Aorta (tissue), 5 donors: ENCODE measurements around the gene FUBP3. TPM values are rescaled to one million over a fixed set of nuclear protein-coding genes. Genes with fewer than 3 reads are reported as not detected.
A peak's percentile ranks its signal among the peaks of the same experiment; 100 is the strongest.

Source experiments
- ATAC-seq: fragments of 200-7000 bp; cut with Tn5 transposase; one replicate; pipeline ENCODE4 v1.9.1; 2022; ENCODE audit warnings: moderate library complexity; ENCODE audit not compliant: low FRiP score
- DNase-seq, 2 donors: peaks; one replicate each; pipeline ENCODE4 v3.0.0-alpha.2; 2020
- H3K27ac ChIP-seq, 2 donors: one replicate each; pipeline ENCODE4 v1.5.1; 2013; ENCODE audit warnings: low read length in 2 of 2, mild to moderate bottlenecking in 2 of 2, moderate library complexity in 2 of 2, control low read depth in 1 of 2, inconsistent platforms in 1 of 2, low read depth in 1 of 2
- H3K27me3 ChIP-seq, 2 donors: one replicate each; pipeline ENCODE4 v1.6.1; 2013; ENCODE audit warnings: control low read depth in 1 of 2, low read length in 1 of 2, mild to moderate bottlenecking in 1 of 2, moderate library complexity in 1 of 2; ENCODE audit not compliant: insufficient read depth in 2 of 2, control insufficient read depth in 1 of 2
- H3K36me3 ChIP-seq, 2 donors: one replicate each; pipeline ENCODE4 v1.6.1; 2013; ENCODE audit warnings: control low read depth in 1 of 2, low read length in 1 of 2, mild to moderate bottlenecking in 1 of 2; ENCODE audit not compliant: insufficient read depth in 2 of 2, control insufficient read depth in 1 of 2
- H3K4me1 ChIP-seq, 2 donors: one replicate each; pipeline ENCODE4 v1.6.1; 2013; ENCODE audit warnings: low read length in 2 of 2, control low read depth in 1 of 2, mild to moderate bottlenecking in 1 of 2, moderate library complexity in 1 of 2; ENCODE audit not compliant: insufficient read depth in 2 of 2, control insufficient read depth in 1 of 2
- H3K4me3 ChIP-seq, 2 donors: one replicate each; pipeline ENCODE4 v1.5.1; 2013; ENCODE audit warnings: low read length in 2 of 2, control low read depth in 1 of 2, mild to moderate bottlenecking in 1 of 2
- H3K9me3 ChIP-seq: one replicate; pipeline ENCODE4 v1.6.1; 2013; ENCODE audit warnings: mild to moderate bottlenecking, low read length; ENCODE audit not compliant: control insufficient read depth
- WGBS, 2 donors: extraction: QIAGEN DNeasy Blood & Tissue Kit; methylation state at CpG; one replicate each; pipeline ENCODE4 v1.1.7; 2013; 5-methylcytosine and 5-hydroxymethylcytosine counted together
- intact Hi-C, 2 donors: fragments of 100-400 bp; cut with DNase I; formaldehyde crosslinking; loops; one replicate each; pipeline versions ENCODE4 v1.14.2 to v1.15.0; 2022
- polyA plus RNA-seq, 2 donors: library from polyadenylated mRNA; stranded (reverse); fragments of 200-250 nt; gene quantifications; one replicate each; pipeline ENCODE4 v1.2.3, GENCODE V29; 2013
- total RNA-seq, 2 donors: library from RNA; stranded (reverse); fragmentation: NEBNext Ultra II Directional; extraction: Animal tissue kit (Norgen Biotek cat#: 25700); gene quantifications; one replicate each; pipeline ENCODE4 v1.2.1, GENCODE V29; 2021
- donor health status: healthy with polysubstance abuse.
- donor health status: Bipolar disorder and iron deficiency.
- donor health status: DM: no; HTN: no; CAD: no.
- donor health status: DM: no; HTN: no; CAD: no.
- donor health status: DM: yes; HTN: yes; CAD: no.

Gene FUBP3
- total and polyA plus RNA-seq, 4 donors = 24.4 to 50.9 (median 38.6) TPM

DNA sequence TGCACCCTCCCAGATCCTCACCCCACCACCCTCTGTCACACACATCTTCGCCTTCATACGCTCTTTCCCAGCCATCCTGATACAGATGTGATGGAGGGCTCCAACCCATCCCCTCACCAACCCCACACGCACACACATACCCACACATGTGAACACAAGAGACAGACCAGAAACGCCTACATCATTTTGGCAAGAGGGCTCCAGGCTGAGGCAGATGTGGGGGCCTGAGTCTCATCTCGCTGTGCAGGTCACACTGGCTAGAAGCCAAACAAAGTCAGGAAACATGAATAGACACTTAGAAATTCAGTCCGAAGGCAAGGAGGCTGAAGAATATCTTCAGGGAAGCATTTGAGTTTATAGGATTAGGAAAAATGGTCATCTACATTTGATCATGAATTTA is 91.3 kb downstream of the FUBP3 start:
- WGBS, 2 donors = 90 to 92% methylated on average over 6 of the region's 6 CpGs
- Histone ChIP-seq H3K4me3 (no peak overlapping the region), H3K27ac (no peak overlapping the region), H3K27me3 (no peaks in the 10 kb centered on the region), H3K36me3 (no peaks in the 10 kb centered on the region), H3K4me1 (no peaks in the 10 kb centered on the region), H3K9me3 (no peaks in the 10 kb centered on the region)
- ATAC-seq (no peak), DNase-seq (no peak)
- intact Hi-C loops = no loop called here

DNA sequence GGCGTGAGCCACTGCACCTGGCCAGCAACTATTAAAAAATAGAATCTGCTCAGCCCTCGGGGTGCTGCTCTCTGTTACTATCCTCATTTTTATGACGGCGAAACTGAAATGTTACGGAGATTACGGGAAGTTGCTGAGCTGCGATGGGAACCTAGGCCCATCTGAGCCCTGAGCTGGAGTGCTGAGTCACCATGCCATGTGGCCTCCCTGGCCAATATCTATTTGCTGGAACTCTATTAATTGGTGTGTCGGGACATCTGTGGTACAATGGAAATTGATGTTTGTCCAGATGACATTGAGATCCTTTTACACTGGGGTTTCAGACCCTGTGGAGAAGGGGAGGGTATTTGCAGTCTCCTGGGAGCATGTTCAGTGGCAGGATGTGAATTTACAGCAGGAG is 93.1 kb downstream of the FUBP3 start:
- no peak overlapping the region for H3K27ac ChIP-seq
- no peaks in the 10 kb centered on the region for H3K4me1 ChIP-seq
- no peak overlapping the region for H3K4me3 ChIP-seq
- no peaks in the 10 kb centered on the region for H3K27me3 ChIP-seq
- intact Hi-C loops = no loop called here
- no peaks in the 10 kb centered on the region for H3K36me3 ChIP-seq
- no peaks in the 10 kb centered on the region for H3K9me3 ChIP-seq
- 93% methylated on average over 8 of the region's 8 CpGs for WGBS, 2 donors
- ATAC-seq = no peak
- no peak for DNase-seq

DNA sequence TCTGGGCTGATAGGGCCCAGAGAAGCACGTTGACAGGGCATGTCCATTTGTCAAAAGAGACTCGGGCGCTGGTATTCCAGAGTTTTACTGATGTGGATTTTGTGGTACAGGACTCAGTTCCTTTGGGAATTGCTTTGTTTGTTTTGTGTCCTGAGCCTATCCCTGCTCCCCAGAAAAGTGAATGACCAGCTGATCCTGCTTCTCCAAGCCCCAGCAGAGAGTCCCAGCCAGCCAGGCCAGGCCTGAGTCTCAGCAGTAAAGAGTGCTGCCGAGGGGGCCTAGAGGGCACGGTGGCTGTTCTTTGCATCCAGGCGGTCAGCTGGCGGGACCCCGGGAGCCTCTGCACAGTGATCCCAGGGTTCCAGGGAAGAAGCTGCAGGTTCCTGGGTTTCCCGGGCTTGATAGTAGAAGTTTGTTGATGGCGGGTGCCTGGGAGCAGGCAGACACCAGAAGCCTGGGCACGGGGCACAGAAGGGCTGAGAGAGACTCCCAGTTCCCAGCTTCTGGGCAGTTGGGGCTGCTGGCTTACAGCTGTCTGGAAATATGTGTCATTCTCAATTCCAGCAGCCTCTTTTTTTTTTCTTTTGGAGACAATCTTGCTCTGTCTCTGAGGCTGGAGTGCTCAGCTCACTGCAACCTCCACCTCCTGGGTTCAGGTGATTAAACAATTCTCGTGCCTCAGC is 93.7 kb downstream of the FUBP3 start:
- no peak overlapping the region for H3K4me3 ChIP-seq
- no peaks in the 10 kb centered on the region for H3K27me3 ChIP-seq
- no peaks in the 10 kb centered on the region for H3K36me3 ChIP-seq
- no peaks in the 10 kb centered on the region for H3K4me1 ChIP-seq
- 80 to 86% methylated on average over 12 of the region's 12 CpGs for WGBS, 2 donors
- H3K27ac ChIP-seq = no peak overlapping the region
- intact Hi-C loops = no loop called here
- DNase-seq (no peak), ATAC-seq (no peak)
- no peaks in the 10 kb centered on the region for H3K9me3 ChIP-seq

DNA sequence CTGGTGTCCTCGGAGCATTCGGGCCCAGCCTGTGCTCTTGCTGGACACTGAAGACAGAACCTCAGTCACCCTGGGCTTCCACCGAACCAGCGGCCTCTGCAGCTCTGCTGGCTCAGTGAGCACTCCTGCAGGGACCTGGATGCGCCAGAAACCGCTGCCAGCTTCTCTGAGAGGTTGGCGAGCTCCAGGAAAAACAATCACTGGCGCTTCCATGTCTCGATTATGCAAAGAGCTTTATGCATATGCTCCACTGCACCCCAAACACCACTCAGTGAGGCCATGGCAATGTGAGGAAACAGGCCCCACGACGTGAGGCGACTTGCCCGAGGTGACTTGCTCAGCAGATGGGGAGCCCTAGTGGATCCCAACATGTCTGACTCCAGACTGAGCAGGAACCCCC is 96.0 kb downstream of the FUBP3 start:
- intact Hi-C loops = no loop called here
- WGBS, 2 donors = 81 to 85% methylated on average over 13 of the region's 13 CpGs
- Histone ChIP-seq H3K27ac (no peak overlapping the region), H3K4me3 (no peak overlapping the region), H3K27me3 (no peaks in the 10 kb centered on the region), H3K36me3 (no peaks in the 10 kb centered on the region), H3K4me1 (no peaks in the 10 kb centered on the region), H3K9me3 (no peaks in the 10 kb centered on the region)
- ATAC-seq (no peak), DNase-seq (no peak)

DNA sequence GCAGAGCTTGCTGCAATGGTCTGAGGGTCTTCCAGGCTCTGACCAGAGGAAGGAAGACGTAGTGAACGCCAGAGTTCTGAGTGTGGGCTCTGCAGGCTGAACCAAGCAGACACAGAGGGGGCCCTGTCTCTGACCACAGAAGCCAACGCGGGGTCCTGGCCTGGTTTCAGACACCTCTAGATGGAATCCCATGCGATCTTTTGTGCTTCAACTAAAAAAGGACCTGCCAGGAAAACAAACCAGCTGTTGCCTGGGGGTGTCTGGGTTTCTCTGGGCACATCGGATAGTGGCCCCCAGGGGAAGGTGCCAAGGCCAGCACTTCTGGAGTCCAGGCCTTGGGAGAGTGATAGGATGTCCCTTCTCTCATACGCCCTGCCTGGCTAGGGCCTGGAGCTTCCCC is 97.9 kb downstream of the FUBP3 start:
- intact Hi-C loops = no loop called here
- no peaks in the 10 kb centered on the region for H3K36me3 ChIP-seq
- no peaks in the 10 kb centered on the region for H3K27me3 ChIP-seq
- DNase-seq (no peak), ATAC-seq (no peak)
- no peak overlapping the region for H3K4me3 ChIP-seq
- H3K27ac ChIP-seq = no peak overlapping the region
- H3K9me3 ChIP-seq = no peaks in the 10 kb centered on the region
- 84% methylated on average over 7 of the region's 7 CpGs for WGBS, 2 donors
- H3K4me1 ChIP-seq = no peaks in the 10 kb centered on the region

DNA sequence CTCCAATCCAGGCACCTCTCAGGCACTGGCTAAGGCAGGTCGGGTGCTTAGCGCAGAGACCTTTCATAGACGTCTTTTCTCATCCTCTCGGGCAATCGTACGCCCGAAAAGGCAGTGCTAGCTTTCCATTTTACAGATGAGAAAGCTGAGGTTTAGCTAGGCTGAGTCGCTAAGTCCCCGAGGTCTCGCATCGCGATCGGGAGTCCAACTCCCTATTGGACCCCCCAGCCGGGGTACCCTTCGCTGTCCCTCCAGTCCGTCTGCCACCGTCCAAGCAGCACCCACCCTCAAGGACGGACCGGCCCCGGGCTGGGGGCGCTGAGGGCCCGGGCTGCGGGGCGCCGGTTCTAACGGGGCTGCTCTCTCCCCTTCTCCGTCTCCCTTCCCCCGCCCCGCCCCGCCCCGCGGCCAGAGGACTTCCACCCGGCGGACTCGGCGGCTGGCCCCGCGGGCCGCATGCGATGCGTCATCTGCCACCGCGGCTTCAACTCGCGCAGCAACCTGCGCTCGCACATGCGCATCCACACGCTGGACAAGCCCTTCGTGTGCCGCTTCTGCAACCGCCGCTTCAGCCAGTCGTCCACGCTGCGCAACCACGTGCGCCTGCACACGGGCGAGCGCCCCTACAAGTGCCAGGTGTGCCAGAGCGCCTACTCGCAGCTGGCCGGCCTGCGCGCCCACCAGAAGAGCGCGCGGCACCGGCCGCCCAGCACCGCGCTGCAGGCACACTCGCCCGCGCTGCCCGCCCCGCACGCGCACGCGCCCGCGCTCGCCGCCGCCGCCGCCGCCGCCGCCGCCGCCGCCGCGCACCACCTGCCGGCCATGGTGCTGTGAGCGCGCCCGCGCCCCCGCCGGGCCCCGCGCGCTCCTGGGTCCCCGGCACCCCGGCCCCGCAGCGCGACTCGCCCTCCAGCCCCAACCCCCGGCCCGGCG is 101.7 kb downstream of the FUBP3 start:
- DNase-seq = peak; percentile 87 to 95
- peak; percentile 37 for ATAC-seq
- Histone ChIP-seq H3K4me1 (no peaks in the 10 kb centered on the region), H3K36me3 (no peaks in the 10 kb centered on the region), H3K4me3 (peak overlapping the region; percentile 37 to 39), H3K27ac (no peak overlapping the region), H3K9me3 (no peaks in the 10 kb centered on the region), H3K27me3 (no peaks in the 10 kb centered on the region)
- 2 to 3% methylated on average over 63 to 116 of the region's 116 CpGs for WGBS, 2 donors
- intact Hi-C loops = no loop called here

DNA sequence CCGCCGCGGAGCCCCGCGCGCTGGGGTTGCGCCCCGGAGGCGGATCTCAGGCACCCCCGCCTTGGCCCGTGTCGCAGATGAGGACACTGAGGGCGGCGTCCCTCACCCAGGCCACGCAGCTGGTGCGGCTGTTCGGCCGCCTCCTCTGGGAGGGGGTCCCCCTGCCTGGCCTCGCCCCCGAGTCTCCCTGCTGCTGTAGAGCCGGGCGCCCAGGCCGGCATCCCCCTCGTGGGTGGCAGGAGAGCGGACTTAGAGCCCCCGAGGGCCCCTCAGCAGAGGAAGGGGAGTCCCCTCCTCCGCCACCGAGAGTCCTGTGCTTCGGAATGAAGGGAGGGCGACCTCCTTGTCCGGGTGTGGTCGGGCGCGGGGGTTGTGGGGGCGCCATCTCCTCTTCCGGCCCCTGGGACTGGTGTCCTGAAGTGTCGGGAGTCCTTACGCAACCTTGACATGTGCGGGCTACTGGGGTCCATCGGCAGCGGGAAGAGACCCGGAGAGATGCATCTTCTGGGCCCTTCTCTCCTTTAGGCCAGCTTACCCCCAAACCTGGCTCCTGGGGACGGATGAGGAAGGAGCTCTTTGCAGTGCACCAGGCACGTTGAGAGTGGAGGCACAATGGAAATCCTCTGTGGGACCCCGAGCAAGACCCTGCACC is 102.5 kb downstream of the FUBP3 start:
- no peak for DNase-seq
- no peaks in the 10 kb centered on the region for H3K27me3 ChIP-seq
- H3K4me3 ChIP-seq = peak overlapping the region; percentile 37 to 39
- ATAC-seq = peak; percentile 28
- H3K27ac ChIP-seq = no peak overlapping the region
- H3K4me1 ChIP-seq = no peaks in the 10 kb centered on the region
- 1% methylated on average over 33 to 45 of the region's 45 CpGs for WGBS, 2 donors
- no peaks in the 10 kb centered on the region for H3K9me3 ChIP-seq
- intact Hi-C loops = loop anchor here (2.0 kb wide), 1 partner anchor 221 kb away; no protein-coding TSS in a partner anchor
- H3K36me3 ChIP-seq = no peaks in the 10 kb centered on the region

DNA sequence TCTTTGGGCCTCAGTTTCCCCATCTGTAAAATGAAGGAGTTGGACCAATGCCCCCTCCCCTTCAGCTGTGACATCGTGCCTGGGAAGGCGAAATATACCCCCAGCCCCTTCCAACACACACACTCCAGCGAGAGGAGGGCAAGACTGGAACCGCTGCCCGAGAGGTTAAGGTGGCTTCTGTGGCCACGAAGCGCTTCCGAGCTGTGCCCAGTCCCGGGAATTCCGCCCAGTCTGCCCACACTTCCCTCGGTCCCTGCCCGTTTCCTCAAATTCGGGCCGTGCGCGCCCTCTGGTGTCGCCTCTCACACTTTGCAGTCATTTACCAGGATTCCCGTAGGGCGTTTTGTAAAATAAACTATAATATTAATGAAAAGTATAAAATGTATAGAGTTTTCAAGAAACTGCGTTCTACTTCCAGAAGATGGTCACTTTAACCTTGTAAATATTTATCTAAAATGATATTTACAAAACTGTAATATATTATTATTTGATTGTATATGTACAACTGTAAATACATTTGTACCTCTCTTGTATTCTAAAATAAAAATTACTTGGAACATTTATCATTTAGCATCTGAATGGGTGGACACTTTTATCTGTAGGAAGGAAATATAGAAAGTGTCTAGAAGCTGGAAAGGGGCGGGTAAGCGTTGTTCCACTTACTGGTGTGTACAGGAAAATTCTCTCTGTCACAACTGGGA is 103.2 kb downstream of the FUBP3 start:
- 4% methylated on average over 22 of the region's 22 CpGs for WGBS, 2 donors
- ATAC-seq (peak; percentile 88), DNase-seq (peak; percentile 87 to 93)
- no peaks in the 10 kb centered on the region for H3K9me3 ChIP-seq
- no peaks in the 10 kb centered on the region for H3K27me3 ChIP-seq
- H3K36me3 ChIP-seq = no peaks in the 10 kb centered on the region
- H3K4me3 ChIP-seq = no peak overlapping the region
- H3K4me1 ChIP-seq = no peaks in the 10 kb centered on the region
- intact Hi-C loops = loop anchor here (2.0 kb wide), 1 partner anchor 222 kb away; no protein-coding TSS in a partner anchor
- no peak overlapping the region for H3K27ac ChIP-seq
